GM12878 (cell line): ENCODE measurements around the gene ZNF860. TPM values are rescaled to one million over a fixed set of nuclear protein-coding genes. Genes with fewer than 3 reads are reported as not detected.

Experiments used
- ATAC-seq: fragments of 200-7000 bp; cut with Tn5 transposase; 3 replicates; pipeline ENCODE4 v1.9.1; 2020; ENCODE audit warnings: mild to moderate bottlenecking, moderate library complexity
- BruUV-seq: library from RNA; stranded (reverse); fragments of 400-500 nt; replicated peaks from 2 replicates; lab custom pipeline; 2021; lab: Mats Ljungman, UMichigan
- CTCF ChIA-PET: fragments of 300-600 bp; sonication (Branson Sonifier 250); formaldehyde crosslinking; extraction: SDS; loops from one replicate; lab custom pipeline; 2021; ENCODE audit warnings: inconsistent platforms; lab: Yijun Ruan, JAX
- POLR2A ChIA-PET: fragments of 350-600 bp; formaldehyde crosslinking; extraction: SDS; loops from one replicate; lab custom pipeline; 2021; ENCODE audit warnings: inconsistent platforms; lab: Charles Lee
- RAD21 ChIA-PET: fragments of 300-600 bp; sonication (Branson Sonifier 250); formaldehyde crosslinking; loops from one replicate; lab custom pipeline; 2023; ENCODE audit warnings: antibody characterized with exemption; ENCODE audit not compliant: unreplicated experiment; lab: Charles Lee
- SMC1A ChIA-PET: fragments of 300-600 bp; sonication (Branson Sonifier 250); formaldehyde crosslinking; loops from one replicate; lab custom pipeline; 2023; ENCODE audit not compliant: unreplicated experiment, uncharacterized antibody; lab: Charles Lee
- DNase-seq: peaks from one replicate; pipeline ENCODE4 v3.0.0-alpha.2; 2011; ENCODE audit warnings: low read depth, low spot score
- FAIRE-seq: peaks from 3 replicates; lab custom pipeline; 2011; peaks lifted over from hg19 to GRCh38; lab: Jason Lieb, UNC
- H2AFZ ChIP-seq: 2 replicates; pipeline ENCODE4 v1.6.0; 2011; ENCODE audit warnings: low read depth, low read length, control low read depth; ENCODE audit not compliant: control insufficient read depth
- H3K27ac ChIP-seq: 2 replicates; pipeline ENCODE4 v1.5.1; 2011; ENCODE audit warnings: control low read depth; ENCODE audit not compliant: control insufficient read depth, insufficient read depth
- H3K27me3 ChIP-seq, 2 experiments: replicated peaks in 1 of 2; 2 replicates each; pipeline versions ENCODE4 v1.6.0 to v1.6.1; 2011; ENCODE audit warnings: low read length in 1 of 2; ENCODE audit not compliant: control insufficient read depth in 2 of 2, insufficient read depth in 2 of 2
- H3K36me3 ChIP-seq, 2 experiments: 2 replicates each; pipeline ENCODE4 v1.5.1; 2011; ENCODE audit warnings: low read length in 1 of 2; ENCODE audit not compliant: control insufficient read depth in 2 of 2, insufficient read depth in 2 of 2
- H3K4me1 ChIP-seq: 2 replicates; pipeline ENCODE4 v1.6.1; 2011; ENCODE audit warnings: mild to moderate bottlenecking, low read length, moderate library complexity, mixed read lengths; ENCODE audit not compliant: control insufficient read depth, insufficient read depth
- H3K4me2 ChIP-seq: 2 replicates; pipeline ENCODE4 v1.6.0; 2011; ENCODE audit warnings: control low read depth; ENCODE audit not compliant: control insufficient read depth, insufficient read depth
- H3K4me3 ChIP-seq: fragments of 200-600 bp; sonication (generic); 2 replicates; pipeline ENCODE4 v1.5.1; 2016
- H3K79me2 ChIP-seq: 2 replicates; pipeline ENCODE4 v1.6.0; 2011; ENCODE audit warnings: low read length; ENCODE audit not compliant: control insufficient read depth, insufficient read depth
- H3K9ac ChIP-seq: 2 replicates; pipeline ENCODE4 v1.8.0; 2011; ENCODE audit warnings: low read length, control low read depth, mixed read lengths; ENCODE audit not compliant: control insufficient read depth, insufficient read depth
- H3K9me3 ChIP-seq: replicated peaks from 3 replicates; pipeline ENCODE4 v1.5.1; 2011; ENCODE audit warnings: mild to moderate bottlenecking, low read length; ENCODE audit not compliant: control insufficient read depth, insufficient read depth
- H4K20me1 ChIP-seq: 2 replicates; pipeline ENCODE4 v1.6.0; 2011; ENCODE audit not compliant: control insufficient read depth, insufficient read depth
- EP300 ChIP-seq, 2 experiments: fragments of 150-350 bp in 1 of 2; IDR thresholded peaks; 2 replicates each; pipeline ENCODE4 v1.6.1; 2011 to 2012; ENCODE audit warnings: low read depth in 2 of 2, low read length in 2 of 2, borderline replicate concordance in 1 of 2, improper control_type of control experiment in 1 of 2, inconsistent platforms in 1 of 2; ENCODE audit not compliant: control insufficient read depth in 1 of 2
- MXI1 ChIP-seq: fragments of 150-350 bp; IDR thresholded peaks from 2 replicates; pipeline ENCODE4 v1.6.1; 2011; ENCODE audit warnings: low read depth, mild to moderate bottlenecking, inconsistent platforms, low read length, improper control_type of control experiment
- PAX5 ChIP-seq: IDR thresholded peaks from 2 replicates; pipeline ENCODE4 v1.6.1; 2011; ENCODE audit warnings: low read depth, low read length, borderline replicate concordance
- ZNF207 ChIP-seq: fragments of 450-650 bp; IDR thresholded peaks from 2 replicates; pipeline ENCODE4 v1.6.1; 2014; ENCODE audit warnings: antibody characterized with exemption, mild to moderate bottlenecking, borderline replicate concordance
- WGBS: methylation state at CpG from one replicate; pipeline ENCODE4 v1.1.6; 2016; ENCODE audit warnings: low lambda C conversion rate; ENCODE audit not compliant: insufficient replicate concordance, insufficient coverage; ENCODE audit errors: missing lambda C conversion rate; 5-methylcytosine and 5-hydroxymethylcytosine counted together
- in situ Hi-C: fragments of 300-500 bp; cut with MboI; formaldehyde crosslinking; loops from 9 replicates; pipeline ENCODE4 v1.14.3; 2018; ENCODE audit warnings: mixed read lengths
- intact Hi-C: fragments of 100-400 bp; cut with micrococcal nuclease; formaldehyde crosslinking; loops from one replicate; pipeline ENCODE4 v1.14.2; 2022; ENCODE audit not compliant: unreplicated experiment
- polyA plus RNA-seq, 11 experiments: library from polyadenylated mRNA; depleted of rRNA in 4 of 11; unstranded in 6 of 11; stranded (reverse) in 5 of 11; fragments of >200 nt; fragmentation: Nextera tagmentation in 4 of 11; fragmentation: Illumina TruSeq in 1 of 11; extraction: Ambion mirVana in 4 of 11; extraction: Trizol in 1 of 11; gene quantifications; 1 replicate in 1 of 11; 2 replicates in 10 of 11; pipeline versions ENCODE4 v1.2.1 to v1.2.3, GENCODE V29; 2011 to 2016; ENCODE audit warnings: inconsistent platforms in 2 of 11, missing spikeins in 2 of 11, low read depth in 1 of 11
- total RNA-seq, 4 experiments: library from RNA; depleted of rRNA in 3 of 4; stranded (reverse); fragments of >200 nt in 3 of 4; fragmentation: Illumina TruSeq in 1 of 4; extraction: Trizol in 1 of 4; gene quantifications; 2 replicates each; pipeline versions ENCODE4 v1.2.1 to v1.2.3, GENCODE V29; 2013 to 2021
- TF ChIP-seq, protein P1 (sequence below): IDR thresholded peaks from 2 replicates; pipeline ENCODE4 v1.6.1; 2012; ENCODE audit warnings: low read depth, low read length, improper control_type of control experiment

Gene ZNF860
- total and polyA plus RNA-seq, 10 of the 15 experiments (the other 5 are each of a cell fraction or from before 2014, with no cell fraction given): not detected

DNA sequence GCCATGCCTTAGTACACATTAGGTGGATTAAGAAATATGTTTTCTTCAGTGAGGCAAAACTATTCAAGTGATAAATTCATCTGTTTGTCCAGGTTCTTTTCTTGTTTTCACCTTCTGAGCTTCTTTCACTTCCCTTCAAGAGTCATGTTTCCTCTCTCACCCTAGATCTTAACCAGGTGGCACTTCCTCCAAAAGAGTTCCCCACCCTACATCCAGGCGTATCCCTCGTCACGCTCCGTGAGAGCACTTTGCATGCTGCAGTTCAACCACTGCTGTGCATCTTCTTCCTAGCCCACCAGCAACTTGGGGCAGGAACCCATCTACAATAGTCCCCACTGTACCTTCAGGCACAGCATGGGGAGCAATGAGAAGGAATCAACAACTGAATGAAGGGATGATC is 29.3 kb upstream of the ZNF860 start (continued):
- TF ChIP-seq PAX5: peak; percentile 90; the same call in 1 of the 2 replicates

DNA sequence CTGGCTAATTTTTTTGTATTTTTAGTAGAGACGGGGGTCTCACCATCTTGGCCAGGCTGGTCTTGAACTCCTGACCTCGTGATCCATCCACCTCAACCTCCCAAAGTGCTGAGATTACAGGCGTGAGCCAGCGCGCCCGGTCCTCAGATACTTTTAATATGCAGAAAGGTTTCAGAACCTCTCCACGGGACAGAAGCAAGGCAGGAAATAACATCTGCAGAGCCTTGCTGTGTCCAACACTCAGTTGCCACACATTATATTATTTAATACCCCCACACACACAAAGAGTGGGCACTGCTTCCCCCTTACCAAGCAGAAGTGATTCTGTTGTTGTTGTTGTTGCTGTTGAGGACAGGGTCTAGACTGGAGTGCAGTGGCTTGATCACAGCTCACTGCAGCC is 28.5 kb upstream of the ZNF860 start:
- H3K79me2 ChIP-seq: no peaks in the 10 kb centered on the region
- peaks cover 8% of the 10 kb centered on the region for H3K4me1 ChIP-seq
- no peak for TF ChIP-seq ZNF207
- TF ChIP-seq, protein P1, sequence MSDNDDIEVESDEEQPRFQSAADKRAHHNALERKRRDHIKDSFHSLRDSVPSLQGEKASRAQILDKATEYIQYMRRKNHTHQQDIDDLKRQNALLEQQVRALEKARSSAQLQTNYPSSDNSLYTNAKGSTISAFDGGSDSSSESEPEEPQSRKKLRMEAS: no peak
- intact Hi-C loops: no loop called here
- H3K36me3 ChIP-seq: no peaks in the 10 kb centered on the region
- H4K20me1 ChIP-seq: no peaks in the 10 kb centered on the region; the same call in 1 of the 2 replicates
- ATAC-seq (no peak), FAIRE-seq (no peak), DNase-seq (no peak)
- under 1% methylated on average over 7 of the region's 7 CpGs for WGBS
- H2AFZ ChIP-seq: no peak overlapping the region
- H3K4me3 ChIP-seq: no peak overlapping the region
- ChIA-PET RAD21 (no interaction called here), CTCF (no interaction called here), POLR2A (no interaction called here), SMC1A (no interaction called here)
- peaks cover 5% of the 10 kb centered on the region; the same call in 2 of the 3 replicates for H3K9me3 ChIP-seq
- BruUV-seq: no TSS peak
- no peak overlapping the region for H3K9ac ChIP-seq
- in situ Hi-C loops: no loop called here
- no peak overlapping the region for H3K4me2 ChIP-seq
- H3K27me3 ChIP-seq: peaks cover 0 to 5% of the 10 kb centered on the region in 2 experiments; a peak in 2 of 4 replicates
- H3K27ac ChIP-seq: no peak overlapping the region

DNA sequence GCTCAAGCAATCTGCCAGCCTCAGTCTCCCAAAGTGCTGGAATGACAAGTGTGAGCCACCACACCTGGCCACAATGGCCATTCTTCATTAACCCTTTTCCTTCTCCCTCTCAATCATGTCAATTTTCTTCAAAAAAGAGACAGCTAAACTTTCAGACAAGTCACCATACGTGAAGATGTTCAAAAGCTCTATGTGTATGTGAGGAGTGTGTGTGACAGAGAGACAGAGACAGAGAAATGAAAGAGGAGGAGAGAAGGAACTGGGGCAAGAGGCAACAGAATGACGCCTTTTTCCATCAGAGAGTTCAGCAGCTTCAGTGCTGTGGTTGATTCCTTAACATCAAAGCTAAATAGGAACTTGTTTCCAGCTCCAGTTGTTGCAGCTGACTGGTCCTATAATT is 27.9 kb upstream of the ZNF860 start:
- BruUV-seq: no TSS peak
- FAIRE-seq (no peak), ATAC-seq (no peak)
- H3K9ac ChIP-seq: no peak overlapping the region
- no peak overlapping the region for H3K4me2 ChIP-seq
- H3K36me3 ChIP-seq: no peaks in the 10 kb centered on the region
- ChIA-PET CTCF (no interaction called here), SMC1A (no interaction called here), RAD21 (no interaction called here)
- peaks cover 5% of the 10 kb centered on the region; the same call in 2 of the 3 replicates for H3K9me3 ChIP-seq
- no peak overlapping the region for H3K27ac ChIP-seq
- WGBS: 0% methylated on average over 2 of the region's 2 CpGs
- H3K27me3 ChIP-seq: peaks cover 0 to 5% of the 10 kb centered on the region in 2 experiments; a peak in 2 of 4 replicates
- in situ Hi-C loops: no loop called here
- H4K20me1 ChIP-seq: no peaks in the 10 kb centered on the region
- no peak for TF ChIP-seq EP300 (IDR thresholded peaks at IDR 0.05; ENCODE audit: borderline replicate concordance in 1 of 2, control insufficient read depth in 1 of 2, low read depth in 2 of 2, low read length in 2 of 2)
- no peak for TF ChIP-seq MXI1
- TF ChIP-seq, all 136 proteins: peak for 0
- POLR2A ChIA-PET: no interaction called here
- DNase-seq: no peak
- H2AFZ ChIP-seq: no peak overlapping the region
- intact Hi-C loops: no loop called here
- H3K4me1 ChIP-seq: peaks cover 8% of the 10 kb centered on the region
- H3K4me3 ChIP-seq: no peak overlapping the region
- no peaks in the 10 kb centered on the region for H3K79me2 ChIP-seq
